Common myeloid progenitor, CD34-positive (primary cell): ENCODE data around the gene TMEM135.
"Not testable (repeated sequence)": the region's sequence is repeated elsewhere in the genome, so short reads cannot be mapped to it uniquely, and the experiment has no call there.

Experiments used
- CTCF ChIA-PET: fragments of 350-600 bp; sonication (Branson Sonifier 250); formaldehyde crosslinking; loops from one replicate; lab custom pipeline; 2021; ENCODE audit warnings: antibody characterized with exemption; lab: Charles Lee
- POLR2A ChIA-PET: fragments of 350-600 bp; sonication (Branson Sonifier 250); formaldehyde crosslinking; loops from one replicate; lab custom pipeline; 2021; ENCODE audit warnings: antibody characterized with exemption; lab: Charles Lee
- DNase-seq, 3 donors: peaks; one replicate each; pipeline versions ENCODE4 v3.0.0 to v3.0.0-alpha.2; 2013
- H3K27ac ChIP-seq, 2 experiments: 1 replicate in 1 of 2; 2 replicates in 1 of 2; pipeline ENCODE4 v1.7.0; 2013; ENCODE audit warnings: inconsistent platforms in 2 of 2, low read length in 2 of 2, mild to moderate bottlenecking in 2 of 2, low read depth in 1 of 2, moderate library complexity in 1 of 2; ENCODE audit not compliant: severe bottlenecking in 2 of 2, insufficient read depth in 1 of 2, poor library complexity in 1 of 2
- H3K27me3 ChIP-seq, 5 experiments: replicated peaks in 2 of 5; 1 replicate in 3 of 5; 2 replicates in 2 of 5; pipeline versions ENCODE4 v1.6.1 to v1.7.0; 2013; ENCODE audit warnings: low read length in 4 of 5, mild to moderate bottlenecking in 2 of 5, moderate library complexity in 2 of 5, inconsistent platforms in 1 of 5; ENCODE audit not compliant: insufficient read depth in 5 of 5, control insufficient read depth in 4 of 5
- H3K36me3 ChIP-seq, 4 experiments: 1 replicate in 2 of 4; 2 replicates in 2 of 4; pipeline versions ENCODE4 v1.6.1 to v1.7.0; 2013; ENCODE audit warnings: low read length in 3 of 4, control low read depth in 1 of 4, mild to moderate bottlenecking in 1 of 4; ENCODE audit not compliant: control insufficient read depth in 4 of 4, insufficient read depth in 4 of 4
- H3K4me1 ChIP-seq, 4 experiments: 1 replicate in 3 of 4; 2 replicates in 1 of 4; pipeline versions ENCODE4 v1.6.1 to v1.7.1; 2013; ENCODE audit warnings: low read length in 3 of 4, mild to moderate bottlenecking in 3 of 4, control low read depth in 1 of 4, inconsistent platforms in 1 of 4, moderate library complexity in 1 of 4; ENCODE audit not compliant: control insufficient read depth in 4 of 4, insufficient read depth in 4 of 4; ENCODE audit errors: control extremely low read depth in 1 of 4
- H3K4me3 ChIP-seq, 7 experiments: 1 replicate in 4 of 7; 2 replicates in 3 of 7; pipeline versions ENCODE4 v1.5.1 to v1.7.0; 2013; ENCODE audit warnings: mild to moderate bottlenecking in 7 of 7, low read length in 6 of 7, moderate library complexity in 6 of 7, inconsistent platforms in 2 of 7, low read depth in 2 of 7, control low read depth in 1 of 7; ENCODE audit not compliant: insufficient read depth in 4 of 7, control insufficient read depth in 1 of 7; ENCODE audit errors: extremely low read depth in 1 of 7
- H3K9me3 ChIP-seq, 5 experiments: 1 replicate in 4 of 5; 2 replicates in 1 of 5; pipeline versions ENCODE4 v1.6.1 to v1.7.1; 2013; ENCODE audit warnings: low read length in 4 of 5, mild to moderate bottlenecking in 2 of 5, inconsistent platforms in 1 of 5, low read depth in 1 of 5, moderate library complexity in 1 of 5; ENCODE audit not compliant: control insufficient read depth in 4 of 5, insufficient read depth in 2 of 5; ENCODE audit errors: control extremely low read depth in 1 of 5
- WGBS: methylation state at CpG from one replicate; pipeline ENCODE4 v1.1.5; 2013; ENCODE audit not compliant: insufficient coverage; 5-methylcytosine and 5-hydroxymethylcytosine counted together

TMEM135 gene

DNA sequence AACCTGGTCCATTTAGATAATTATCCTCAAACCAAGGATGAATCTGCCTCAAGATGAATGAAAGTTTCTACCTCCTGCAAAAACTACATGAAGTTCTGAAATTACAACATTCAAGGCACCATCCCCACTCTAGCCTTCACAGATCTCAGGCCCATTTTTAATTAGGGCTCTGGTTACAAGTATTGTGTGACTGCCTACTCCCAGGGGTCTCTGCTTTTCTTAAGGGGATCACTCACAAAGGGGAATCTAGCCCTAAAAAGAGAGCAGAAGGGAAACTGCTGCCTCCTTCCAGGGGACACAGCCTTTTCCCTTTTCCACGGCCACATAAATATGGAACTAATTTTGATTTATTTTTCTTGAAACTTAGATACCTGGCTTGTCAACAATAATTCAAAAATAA lies 17.4 kb upstream of the TMEM135 start:
- H3K36me3 ChIP-seq: no peaks in the 10 kb centered on the region
- H3K9me3 ChIP-seq: no peaks in the 10 kb centered on the region
- H3K4me1 ChIP-seq: peaks cover 0 to 2% (median 0%) of the 10 kb centered on the region in 4 experiments
- DNase-seq: no peak
- WGBS: no CpG with 5 or more reads among the region's 1 CpG
- H3K27me3 ChIP-seq: no peaks in the 10 kb centered on the region
- H3K27ac ChIP-seq: no peak overlapping the region
- no peak overlapping the region for H3K4me3 ChIP-seq
- POLR2A ChIA-PET: no interaction called here
- CTCF ChIA-PET: no interaction called here

DNA sequence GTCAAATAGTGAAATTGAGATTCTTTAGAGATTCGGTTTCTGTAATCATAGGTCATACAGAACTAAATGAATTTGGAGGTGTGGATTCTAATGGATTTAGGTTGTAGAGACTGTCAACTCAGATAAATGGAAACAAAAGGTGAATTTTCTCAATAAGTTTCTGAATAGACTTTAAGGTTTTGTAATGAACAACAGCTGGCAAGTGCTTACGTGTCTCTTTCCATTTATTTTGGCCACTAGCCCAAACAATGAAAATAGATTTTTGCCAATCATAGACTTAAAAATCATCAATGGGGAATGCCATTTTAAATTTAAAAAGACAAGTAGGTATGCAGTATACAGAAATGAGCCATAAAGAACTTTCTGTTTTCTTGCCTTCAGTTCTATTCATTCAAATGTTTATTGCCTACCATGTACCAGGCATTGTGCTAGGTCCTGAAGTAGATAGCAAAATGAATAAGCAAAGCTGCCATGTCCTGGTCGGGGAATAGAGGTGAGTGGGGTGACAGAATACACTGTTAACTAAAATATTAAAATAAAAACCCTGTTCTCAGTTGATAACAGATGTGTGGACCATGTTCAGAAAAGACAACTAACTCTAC lies 16.9 kb upstream of the TMEM135 start:
- CTCF ChIA-PET: no interaction called here
- no peaks in the 10 kb centered on the region for H3K27me3 ChIP-seq
- no peak overlapping the region for H3K4me3 ChIP-seq
- 100% methylated on average over 1 of the region's 3 CpGs for WGBS
- no peak for DNase-seq
- H3K36me3 ChIP-seq: no peaks in the 10 kb centered on the region
- H3K27ac ChIP-seq: no peak overlapping the region
- no peaks in the 10 kb centered on the region for H3K9me3 ChIP-seq
- POLR2A ChIA-PET: no interaction called here
- H3K4me1 ChIP-seq: peaks cover 0 to 2% (median 0%) of the 10 kb centered on the region in 4 experiments

DNA sequence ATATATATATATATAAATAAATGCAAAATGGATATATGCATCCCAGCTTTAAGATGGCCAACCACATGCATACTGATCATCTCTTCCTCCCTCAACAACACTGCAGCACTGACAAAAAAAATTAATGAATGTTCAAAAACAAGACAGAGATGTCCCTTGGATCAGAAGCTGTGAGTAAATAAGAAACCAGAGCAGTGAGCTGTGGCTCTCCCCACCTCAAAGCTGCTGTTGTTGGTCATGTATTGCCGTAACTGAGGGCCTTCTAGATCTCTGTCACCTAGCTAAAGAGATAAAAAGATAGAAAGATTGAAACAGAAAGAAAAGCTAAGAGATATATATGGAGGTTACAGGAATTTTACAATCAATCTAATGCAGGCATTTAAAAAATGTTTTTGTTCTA lies 15.5 kb upstream of the TMEM135 start:
- POLR2A ChIA-PET: no interaction called here
- Histone ChIP-seq H3K27me3 (no peaks in the 10 kb centered on the region), H3K4me1 (peaks cover 0 to 2% (median 0%) of the 10 kb centered on the region in 4 experiments), H3K27ac (no peak overlapping the region), H3K4me3 (no peak overlapping the region), H3K9me3 (no peaks in the 10 kb centered on the region), H3K36me3 (no peaks in the 10 kb centered on the region)
- no CpG with 5 or more reads among the region's 1 CpG for WGBS
- DNase-seq: no peak
- CTCF ChIA-PET: no interaction called here

DNA sequence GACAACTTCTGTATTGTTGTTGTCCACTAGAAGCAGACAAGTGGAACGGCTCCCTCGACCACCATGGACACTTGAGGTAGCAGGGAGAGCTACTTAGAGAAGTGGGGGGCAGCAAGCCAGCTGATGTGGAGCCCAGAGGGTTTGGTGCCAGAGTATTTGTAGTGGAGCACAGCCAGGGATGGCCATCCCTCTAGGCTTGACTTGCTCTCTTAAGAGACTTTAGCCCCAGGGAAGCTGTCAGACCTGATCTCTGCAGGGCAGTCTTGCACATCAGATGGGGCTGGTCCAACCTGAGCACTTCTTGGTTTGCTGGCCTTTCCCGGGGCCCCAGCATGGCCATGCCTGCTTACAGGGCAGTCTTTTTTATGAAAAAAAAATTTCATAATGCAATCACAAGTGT lies 15.0 kb upstream of the TMEM135 start:
- Histone ChIP-seq H3K27ac (no peak overlapping the region), H3K36me3 (no peaks in the 10 kb centered on the region), H3K4me3 (no peak overlapping the region), H3K27me3 (no peaks in the 10 kb centered on the region), H3K4me1 (peaks cover 0 to 2% (median 0%) of the 10 kb centered on the region in 4 experiments), H3K9me3 (no peaks in the 10 kb centered on the region)
- DNase-seq: no peak
- WGBS: 70% methylated on average over 2 of the region's 3 CpGs
- ChIA-PET CTCF (no interaction called here), POLR2A (interaction anchor here (0.6 kb wide), 1 partner anchor 69 kb away, joined by 3 read pairs; no protein-coding TSS in a partner anchor)

DNA sequence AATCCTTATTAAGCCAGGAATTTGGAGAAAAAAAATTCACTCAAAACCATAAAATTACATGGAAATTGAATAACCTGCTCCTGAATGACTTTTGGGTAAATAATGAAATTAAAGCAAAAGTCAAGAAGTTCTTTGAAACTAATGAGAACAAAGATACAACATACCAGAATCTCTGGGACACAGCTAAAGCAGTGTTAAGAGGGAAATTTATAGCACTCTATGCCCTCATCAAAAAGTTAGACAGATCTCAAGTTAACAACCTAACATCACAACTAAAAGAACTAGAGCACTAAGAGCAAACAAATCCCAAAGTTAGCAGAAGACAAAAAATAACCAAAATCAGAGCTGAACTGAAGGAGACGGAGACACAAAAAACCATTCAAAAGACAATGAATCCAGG lies 11.3 kb upstream of the TMEM135 start:
- H3K4me3 ChIP-seq, H3K27ac ChIP-seq, CTCF ChIA-PET, H3K27me3 ChIP-seq, POLR2A ChIA-PET, H3K4me1 ChIP-seq, DNase-seq, H3K36me3 ChIP-seq, H3K9me3 ChIP-seq: not testable (repeated sequence)
- no CpG with 5 or more reads among the region's 1 CpG for WGBS

DNA sequence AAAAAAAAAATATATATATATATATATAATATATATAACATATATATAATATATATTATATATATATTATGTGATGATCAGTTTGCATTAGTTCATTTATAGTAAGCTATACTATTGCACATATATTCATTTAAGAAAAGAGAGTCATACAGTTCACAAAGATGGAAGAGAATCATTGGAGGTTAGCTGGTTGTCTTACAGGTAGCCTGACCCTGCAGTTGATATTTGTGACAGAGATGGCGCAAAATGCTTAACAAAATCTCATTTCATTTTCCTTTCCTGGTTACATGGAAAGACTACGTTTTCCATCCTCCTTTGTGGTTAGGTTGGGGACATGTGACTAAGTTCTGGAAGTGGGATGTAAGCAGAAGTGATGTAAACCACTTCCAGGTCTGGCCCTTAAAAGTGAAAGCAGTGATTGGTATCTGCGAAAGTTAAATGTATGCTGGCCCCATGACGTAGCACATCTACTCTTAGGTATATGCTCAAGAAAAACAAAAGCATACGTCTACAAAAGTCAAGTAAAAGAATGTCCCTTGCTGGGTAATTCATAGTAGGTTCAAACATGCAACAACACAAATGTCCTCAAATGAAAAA lies 7.2 kb upstream of the TMEM135 start:
- Histone ChIP-seq H3K4me3 (peak overlapping the region in 3 of 7 experiments; percentile 24 to 51 (median 33)), H3K9me3 (no peaks in the 10 kb centered on the region), H3K27me3 (no peaks in the 10 kb centered on the region), H3K27ac (no peak overlapping the region), H3K36me3 (no peaks in the 10 kb centered on the region), H3K4me1 (peaks cover 0 to 2% (median 0%) of the 10 kb centered on the region in 4 experiments)
- 0% methylated on average over 1 of the region's 5 CpGs for WGBS
- ChIA-PET CTCF (no interaction called here), POLR2A (no interaction called here)
- peak; percentile 19 to 65 (median 49) for DNase-seq

DNA sequence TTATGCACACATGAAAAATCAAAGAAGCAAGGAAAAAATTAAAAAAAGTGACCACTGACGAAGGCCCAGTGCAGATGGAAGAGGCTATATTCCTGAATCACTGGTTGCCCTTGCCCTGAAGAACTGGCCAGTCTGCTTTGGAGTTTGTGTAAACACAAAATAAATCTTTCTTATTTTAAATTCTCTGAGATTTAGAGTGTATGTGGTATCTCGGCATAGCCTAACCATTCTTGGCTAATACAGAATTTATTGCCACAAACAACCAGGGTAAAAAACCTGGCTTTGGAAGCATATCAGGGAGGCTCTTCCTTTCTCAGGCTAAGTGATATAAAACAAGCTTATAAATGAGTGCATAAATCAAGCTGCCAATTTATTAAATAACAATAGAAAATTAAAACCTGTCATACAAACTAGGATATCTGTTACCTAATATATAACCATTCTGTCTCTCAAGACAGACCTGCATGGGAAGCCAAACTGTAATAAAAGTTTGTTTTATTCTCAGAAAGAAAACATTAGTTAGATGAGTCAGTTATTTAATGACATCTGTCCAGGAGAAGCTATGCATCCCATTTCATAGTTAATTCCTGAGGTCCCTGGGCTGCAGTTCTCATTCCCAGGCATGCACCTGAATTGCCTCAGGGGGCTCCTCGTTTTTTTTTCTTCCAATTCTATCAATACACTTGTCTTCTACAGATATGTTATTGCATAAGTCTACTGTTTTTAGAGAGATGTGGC lies 6.1 kb upstream of the TMEM135 start:
- ChIA-PET POLR2A (no interaction called here), CTCF (interaction anchor here (0.5 kb wide), 1 partner anchor 106 kb away, joined by 4 read pairs; no protein-coding TSS in a partner anchor)
- no peak for DNase-seq
- H3K36me3 ChIP-seq: no peaks in the 10 kb centered on the region
- no peak overlapping the region for H3K27ac ChIP-seq
- WGBS: 100% methylated on average over 1 of the region's 3 CpGs
- H3K27me3 ChIP-seq: no peaks in the 10 kb centered on the region
- H3K9me3 ChIP-seq: no peaks in the 10 kb centered on the region
- H3K4me3 ChIP-seq: no peak overlapping the region
- peaks cover 0 to 2% (median 0%) of the 10 kb centered on the region in 4 experiments for H3K4me1 ChIP-seq
